MM.1S (cell line): ENCODE data around the gene SLC2A4RG.

Experiments
- DNase-seq: peaks from one replicate; pipeline ENCODE4 v3.0.0-alpha.2; 2015
- H2AFZ ChIP-seq: fragments of 300-600 bp; sonication (generic); 2 replicates; pipeline ENCODE4 v1.6.0; 2016; ENCODE audit warnings: antibody characterized with exemption, low read length
- H3F3A ChIP-seq: fragments of 300-600 bp; sonication (generic); 2 replicates; pipeline ENCODE4 v1.6.1; 2016; ENCODE audit warnings: mild to moderate bottlenecking, antibody characterized with exemption, low read length, moderate library complexity, mixed read lengths; ENCODE audit not compliant: insufficient read depth
- H3K27ac ChIP-seq: fragments of 300-600 bp; sonication (generic); 2 replicates; pipeline ENCODE4 v1.5.1; 2016; ENCODE audit warnings: mild to moderate bottlenecking, low read length
- H3K27me3 ChIP-seq: fragments of 300-600 bp; sonication (generic); replicated peaks from 2 replicates; pipeline ENCODE4 v1.6.0; 2016; ENCODE audit warnings: low read length; ENCODE audit not compliant: insufficient read depth
- H3K36me3 ChIP-seq: fragments of 300-600 bp; sonication (generic); replicated peaks from 2 replicates; pipeline ENCODE4 v1.6.1; 2016; ENCODE audit warnings: mild to moderate bottlenecking, low read length, mixed read lengths; ENCODE audit not compliant: insufficient read depth
- H3K4me1 ChIP-seq: fragments of 300-600 bp; sonication (generic); 2 replicates; pipeline ENCODE4 v1.6.1; 2016; ENCODE audit warnings: low read length, mixed read lengths
- H3K4me2 ChIP-seq: fragments of 300-600 bp; sonication (generic); 2 replicates; pipeline ENCODE4 v1.6.0; 2016; ENCODE audit warnings: low read depth, low read length
- H3K4me3 ChIP-seq: fragments of 300-600 bp; sonication (generic); 2 replicates; pipeline ENCODE4 v1.5.1; 2016; ENCODE audit warnings: low read length, mixed read lengths
- H3K79me2 ChIP-seq: fragments of 300-600 bp; sonication (generic); 2 replicates; pipeline ENCODE4 v1.6.1; 2016; ENCODE audit warnings: mixed run types, low read length, mixed read lengths
- H3K9ac ChIP-seq: fragments of 300-600 bp; sonication (generic); 2 replicates; pipeline ENCODE4 v1.6.1; 2016; ENCODE audit warnings: low read length, mixed read lengths
- H3K9me2 ChIP-seq: fragments of 300-600 bp; sonication (generic); replicated peaks from 2 replicates; pipeline ENCODE4 v1.6.1; 2016; ENCODE audit warnings: mild to moderate bottlenecking, low read length, mixed read lengths; ENCODE audit not compliant: insufficient read depth
- H3K9me3 ChIP-seq: fragments of 300-600 bp; sonication (generic); replicated peaks from 2 replicates; pipeline ENCODE4 v1.6.1; 2016; ENCODE audit warnings: mild to moderate bottlenecking, low read length, mixed read lengths; ENCODE audit not compliant: insufficient read depth
- H4K20me1 ChIP-seq: fragments of 300-600 bp; sonication (generic); 2 replicates; pipeline ENCODE4 v1.6.1; 2016; ENCODE audit warnings: mild to moderate bottlenecking, low read length, moderate library complexity, mixed read lengths; ENCODE audit not compliant: insufficient read depth
- EZH2 ChIP-seq: fragments of 300-600 bp; sonication (generic); optimal IDR thresholded peaks from 2 replicates; pipeline ENCODE3; 2017; ENCODE audit warnings: low read depth, mild to moderate bottlenecking, antibody characterized with exemption, low read length, mixed read lengths
- EZH2phosphoT487 ChIP-seq: fragments of 300-600 bp; sonication (generic); IDR thresholded peaks from 2 replicates; pipeline ENCODE4 v1.6.1; 2018; ENCODE audit warnings: antibody characterized with exemption, low read length
- TF ChIP-seq, protein P1 (sequence below): fragments of 300-600 bp; sonication (generic); IDR thresholded peaks from 2 replicates; pipeline ENCODE4 v1.5.1; 2016; ENCODE audit warnings: antibody characterized with exemption, low read length, mixed read lengths

SLC2A4RG gene

GRCh38 chr20:63766695-63767426 lies 27.3 kb downstream of the SLC2A4RG start:
- DNase-seq, result no peak
- H3K9me2 ChIP-seq, result no peaks in the 10 kb centered on the region
- H3K27ac ChIP-seq, result no peak overlapping the region
- H3K9me3 ChIP-seq, result no peaks in the 10 kb centered on the region
- no peak overlapping the region for H3K4me3 ChIP-seq
- no peak overlapping the region for H2AFZ ChIP-seq
- no peak overlapping the region for H3K9ac ChIP-seq
- H3F3A ChIP-seq, result no peaks in the 10 kb centered on the region
- H3K4me2 ChIP-seq, result no peak overlapping the region
- TF ChIP-seq EZH2 (no peak), EZH2phosphoT487 (no peak)
- TF ChIP-seq, protein P1, sequence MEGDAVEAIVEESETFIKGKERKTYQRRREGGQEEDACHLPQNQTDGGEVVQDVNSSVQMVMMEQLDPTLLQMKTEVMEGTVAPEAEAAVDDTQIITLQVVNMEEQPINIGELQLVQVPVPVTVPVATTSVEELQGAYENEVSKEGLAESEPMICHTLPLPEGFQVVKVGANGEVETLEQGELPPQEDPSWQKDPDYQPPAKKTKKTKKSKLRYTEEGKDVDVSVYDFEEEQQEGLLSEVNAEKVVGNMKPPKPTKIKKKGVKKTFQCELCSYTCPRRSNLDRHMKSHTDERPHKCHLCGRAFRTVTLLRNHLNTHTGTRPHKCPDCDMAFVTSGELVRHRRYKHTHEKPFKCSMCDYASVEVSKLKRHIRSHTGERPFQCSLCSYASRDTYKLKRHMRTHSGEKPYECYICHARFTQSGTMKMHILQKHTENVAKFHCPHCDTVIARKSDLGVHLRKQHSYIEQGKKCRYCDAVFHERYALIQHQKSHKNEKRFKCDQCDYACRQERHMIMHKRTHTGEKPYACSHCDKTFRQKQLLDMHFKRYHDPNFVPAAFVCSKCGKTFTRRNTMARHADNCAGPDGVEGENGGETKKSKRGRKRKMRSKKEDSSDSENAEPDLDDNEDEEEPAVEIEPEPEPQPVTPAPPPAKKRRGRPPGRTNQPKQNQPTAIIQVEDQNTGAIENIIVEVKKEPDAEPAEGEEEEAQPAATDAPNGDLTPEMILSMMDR, result no peak
- H4K20me1 ChIP-seq, result no peaks in the 10 kb centered on the region
- H3K27me3 ChIP-seq, result peaks cover 91% of the 10 kb centered on the region
- no peaks in the 10 kb centered on the region for H3K4me1 ChIP-seq
- H3K36me3 ChIP-seq, result no peaks in the 10 kb centered on the region
- no peaks in the 10 kb centered on the region for H3K79me2 ChIP-seq

DNA sequence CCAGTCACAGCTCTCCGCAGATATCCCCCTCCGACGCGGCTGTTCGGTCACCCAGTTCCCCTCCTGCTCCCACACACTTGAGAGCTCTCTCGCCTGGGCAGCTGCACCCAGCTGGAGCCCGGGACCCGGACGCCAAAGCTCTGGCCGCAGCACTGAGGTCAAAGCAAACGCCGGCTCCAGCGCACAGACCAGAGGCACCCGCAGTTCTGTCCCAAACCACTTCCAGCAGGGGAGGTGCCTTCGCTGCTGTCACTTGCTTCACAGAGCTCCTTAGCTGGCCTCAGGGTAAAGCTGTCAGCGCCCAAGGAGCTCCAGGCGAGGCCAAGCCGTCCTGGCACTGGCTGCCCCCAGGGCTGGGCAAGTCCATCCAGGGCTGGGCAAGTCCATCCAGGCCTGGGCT lies 27.9 kb downstream of the SLC2A4RG start:
- Histone ChIP-seq H3K27me3 (peaks cover 87% of the 10 kb centered on the region), H4K20me1 (no peaks in the 10 kb centered on the region), H3K79me2 (no peaks in the 10 kb centered on the region), H3K9ac (no peak overlapping the region), H3K4me3 (no peak overlapping the region), H3K4me1 (no peaks in the 10 kb centered on the region), H3F3A (no peaks in the 10 kb centered on the region), H3K36me3 (no peaks in the 10 kb centered on the region), H3K9me3 (no peaks in the 10 kb centered on the region), H3K9me2 (no peaks in the 10 kb centered on the region), H2AFZ (no peak overlapping the region), H3K27ac (no peak overlapping the region), H3K4me2 (no peak overlapping the region)
- DNase-seq, result no peak
- TF ChIP-seq EZH2phosphoT487, result no peak
- TF ChIP-seq, protein P1, result no peak
- TF ChIP-seq EZH2, result no peak

DNA sequence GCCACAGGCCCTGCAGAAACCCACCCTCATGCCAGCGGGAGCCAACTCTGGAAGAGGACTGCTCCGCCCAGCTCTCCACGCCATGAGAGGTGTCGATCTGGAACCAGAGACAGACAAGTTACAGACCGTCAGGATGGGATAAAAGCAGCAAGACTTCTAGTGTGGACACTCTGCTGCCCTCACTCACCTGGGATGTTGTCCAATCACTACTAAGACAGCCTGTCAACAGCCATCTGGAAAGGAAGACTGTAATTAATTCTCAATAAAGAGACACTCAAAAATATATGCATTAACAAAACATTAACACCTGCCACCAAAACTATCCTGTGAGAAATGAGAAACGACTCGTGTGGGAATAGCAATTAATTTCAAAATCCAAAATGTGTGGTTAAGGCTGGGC lies 28.3 kb downstream of the SLC2A4RG start:
- H3K79me2 ChIP-seq, result no peaks in the 10 kb centered on the region
- TF ChIP-seq EZH2, result no peak
- no peak for TF ChIP-seq EZH2phosphoT487
- TF ChIP-seq, protein P1, result no peak
- no peak overlapping the region for H2AFZ ChIP-seq
- H3K9ac ChIP-seq, result no peak overlapping the region
- H3K4me2 ChIP-seq, result no peak overlapping the region
- no peak for DNase-seq
- H3K27ac ChIP-seq, result no peak overlapping the region
- no peaks in the 10 kb centered on the region for H3K9me2 ChIP-seq
- no peaks in the 10 kb centered on the region for H3K36me3 ChIP-seq
- H3K4me1 ChIP-seq, result no peaks in the 10 kb centered on the region; the same call in 1 of the 2 replicates
- peaks cover 83% of the 10 kb centered on the region for H3K27me3 ChIP-seq
- no peaks in the 10 kb centered on the region for H3F3A ChIP-seq
- no peaks in the 10 kb centered on the region for H3K9me3 ChIP-seq
- no peaks in the 10 kb centered on the region for H4K20me1 ChIP-seq
- H3K4me3 ChIP-seq, result no peak overlapping the region
